NCI-H82 treated with DMSO at 0.1 percent for 48 hours (cell line): ENCODE data around the gene DUSP28.
"Not testable (repeated sequence)": the region's sequence is repeated elsewhere in the genome, so short reads cannot be mapped to it uniquely, and the experiment has no call there.

Source experiments
- DNase-seq: peaks from one replicate; lab custom pipeline; 2025; ENCODE audit not compliant: unreplicated experiment; lab: John Stamatoyannopoulos, UW

The DUSP28 gene

DNA sequence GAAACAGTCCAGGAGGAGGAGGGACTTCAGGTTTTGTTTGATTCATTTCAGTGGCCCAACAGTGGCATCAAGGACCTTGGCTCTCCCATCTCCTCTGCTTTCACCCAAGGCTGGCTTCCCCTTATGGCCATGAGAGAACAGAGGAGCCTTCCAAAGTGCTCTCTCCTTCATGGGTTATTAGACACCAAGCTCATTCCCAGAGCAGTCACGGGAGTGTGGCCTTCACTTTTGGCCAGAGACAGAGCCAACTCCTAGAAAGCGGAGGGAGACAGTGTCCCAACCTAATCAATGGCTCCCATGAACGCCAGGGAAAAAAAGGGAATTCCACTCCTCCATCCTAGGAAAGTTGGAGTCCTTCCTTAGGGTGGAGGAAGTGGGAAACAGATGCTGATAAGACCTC is 871 bp upstream of the DUSP28 start:
- DNase-seq, result no peak

DNA sequence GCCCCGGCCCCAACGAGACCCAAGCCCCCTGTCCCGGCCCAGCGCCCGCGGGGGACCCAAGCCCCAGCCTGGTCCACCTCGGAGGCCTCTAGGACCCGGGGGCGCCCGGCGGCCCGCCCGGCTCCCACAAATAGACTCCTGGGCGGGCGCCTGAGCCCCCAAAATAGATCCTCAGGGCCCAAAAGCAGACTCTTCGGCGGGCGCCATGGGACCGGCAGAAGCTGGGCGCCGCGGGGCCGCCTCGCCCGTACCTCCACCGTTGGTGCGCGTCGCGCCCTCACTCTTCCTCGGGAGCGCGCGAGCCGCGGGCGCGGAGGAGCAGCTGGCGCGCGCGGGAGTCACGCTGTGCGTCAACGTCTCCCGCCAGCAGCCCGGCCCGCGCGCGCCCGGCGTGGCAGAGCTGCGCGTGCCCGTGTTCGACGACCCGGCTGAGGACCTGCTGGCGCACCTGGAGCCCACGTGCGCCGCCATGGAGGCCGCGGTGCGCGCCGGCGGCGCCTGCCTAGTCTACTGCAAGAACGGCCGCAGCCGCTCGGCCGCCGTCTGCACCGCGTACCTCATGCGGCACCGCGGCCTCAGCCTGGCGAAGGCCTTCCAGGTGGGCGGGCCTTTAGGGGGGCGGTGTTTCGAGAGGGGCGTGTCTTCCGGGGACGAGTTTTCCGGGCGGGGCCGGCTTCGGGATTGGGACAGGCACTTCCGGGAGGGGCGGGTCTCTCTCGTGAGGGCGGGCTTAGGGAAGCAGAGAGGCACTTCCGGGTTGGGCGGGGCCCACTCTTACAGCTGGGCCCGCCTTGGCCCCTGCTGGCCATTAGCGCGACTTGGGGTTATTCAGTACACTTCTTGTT is 545 bp downstream of the DUSP28 start:
- DNase-seq, result peak; percentile 96

DNA sequence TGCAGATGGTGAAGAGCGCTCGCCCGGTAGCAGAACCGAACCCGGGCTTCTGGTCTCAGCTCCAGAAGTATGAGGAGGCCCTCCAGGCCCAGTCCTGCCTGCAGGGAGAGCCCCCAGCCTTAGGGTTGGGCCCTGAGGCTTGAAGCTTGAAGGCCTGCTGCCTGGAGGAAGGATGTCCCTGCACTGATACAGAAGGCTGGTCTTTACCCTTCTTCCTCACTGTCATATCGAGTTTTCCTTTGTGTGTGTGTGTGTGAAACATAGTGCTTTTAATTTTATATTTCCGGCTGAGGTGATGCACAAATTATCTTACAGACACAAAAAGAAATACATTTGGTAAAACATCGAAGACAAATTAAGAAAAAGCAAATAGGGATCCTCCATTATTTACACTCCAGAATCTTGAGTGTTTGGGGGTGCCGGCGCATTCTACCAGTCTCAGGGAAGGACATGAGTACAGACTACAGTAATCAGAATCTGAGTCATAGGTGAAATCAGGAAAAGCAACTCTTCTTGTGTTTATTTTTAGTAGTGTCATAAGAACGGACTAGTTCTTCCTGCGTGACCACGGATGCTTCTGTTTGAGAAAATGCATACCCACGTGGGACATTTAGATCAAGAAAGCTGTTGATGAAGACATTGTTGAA is 1.3 kb downstream of the DUSP28 start:
- DNase-seq, result no peak

DNA sequence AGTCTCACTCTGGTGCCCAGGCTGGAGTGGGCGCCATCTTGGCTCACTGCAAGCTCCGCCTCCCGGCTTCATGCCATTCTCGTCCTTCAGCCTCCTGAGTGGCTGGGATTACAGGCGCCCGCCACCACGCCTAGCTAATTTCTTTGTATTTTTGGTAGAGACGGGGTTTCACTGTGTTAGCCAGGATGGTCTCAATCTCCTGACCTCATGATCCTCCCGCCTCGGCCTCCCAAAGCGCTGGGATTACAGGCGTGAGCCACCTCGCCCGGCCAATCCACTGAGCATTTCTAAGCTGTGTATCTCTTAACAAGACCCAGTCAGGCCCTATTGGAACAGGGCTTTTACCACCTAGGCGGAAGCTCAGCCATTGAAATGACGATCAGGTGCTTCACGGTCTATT is 3.1 kb downstream of the DUSP28 start:
- not testable (repeated sequence) for DNase-seq

DNA sequence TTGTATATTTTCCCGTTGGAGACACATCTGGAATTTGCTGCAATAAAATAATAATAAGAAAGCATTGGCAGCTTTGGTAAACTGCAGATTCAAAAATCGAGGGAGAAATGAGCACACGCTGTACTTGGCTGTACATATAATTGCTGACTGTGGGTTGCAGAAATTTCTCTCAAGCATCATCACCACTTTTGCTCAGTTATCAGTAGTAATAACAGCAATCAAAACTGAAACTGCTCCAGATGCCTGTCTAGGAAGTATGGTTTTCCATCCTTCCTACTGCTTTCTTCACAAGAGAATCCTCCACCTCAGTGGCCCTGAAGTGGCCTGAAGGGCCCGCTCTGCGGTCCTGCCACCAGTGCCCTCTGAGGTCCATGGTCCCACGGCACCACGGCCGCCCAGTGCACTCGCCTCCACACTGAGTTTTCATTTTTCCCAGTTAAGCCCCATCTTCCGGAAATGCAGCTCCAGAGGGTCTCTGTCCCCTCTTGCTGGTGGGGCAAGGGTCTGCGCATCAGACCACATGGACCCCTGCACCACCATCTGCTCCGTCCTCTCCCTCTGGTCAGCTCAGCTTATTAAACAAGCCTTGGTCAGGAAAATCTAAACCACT is 3.9 kb downstream of the DUSP28 start:
- DNase-seq, result no peak

DNA sequence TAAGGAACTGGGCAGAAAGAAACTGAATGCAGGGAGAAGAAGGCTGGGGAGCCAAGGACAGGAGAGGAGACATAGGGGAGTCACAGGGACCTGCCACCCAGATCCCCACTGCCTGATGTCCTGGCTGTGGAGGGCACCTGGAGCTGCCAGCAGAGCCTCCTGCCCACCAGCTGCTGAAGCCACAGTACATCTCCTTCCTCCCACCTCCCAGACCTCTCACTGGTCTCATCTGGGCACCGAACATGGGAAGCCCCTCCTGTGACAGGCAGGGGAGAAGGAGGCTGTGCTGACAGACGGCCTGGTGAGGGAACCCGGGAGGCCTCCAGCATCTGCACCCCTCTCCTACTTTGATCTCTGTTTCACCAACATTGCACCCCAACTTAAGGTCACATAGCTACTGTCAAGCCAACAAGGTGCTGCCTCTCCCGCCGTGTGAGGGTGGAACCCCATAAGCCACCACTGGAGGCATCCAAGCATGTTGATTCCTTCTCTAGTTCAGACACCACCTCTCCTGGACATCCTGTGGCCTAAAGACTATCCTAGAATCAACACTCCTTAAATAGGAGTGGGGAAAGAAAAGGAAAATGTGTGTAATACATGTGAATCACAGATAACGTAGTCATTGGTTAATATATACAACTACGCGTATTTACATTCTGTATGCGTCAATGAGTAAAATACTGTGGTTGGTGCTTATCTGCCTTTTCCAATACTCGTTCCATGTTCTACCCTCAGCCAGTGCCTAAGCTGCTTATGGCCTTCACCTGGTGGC is 4.6 kb downstream of the DUSP28 start:
- DNase-seq, result no peak

DNA sequence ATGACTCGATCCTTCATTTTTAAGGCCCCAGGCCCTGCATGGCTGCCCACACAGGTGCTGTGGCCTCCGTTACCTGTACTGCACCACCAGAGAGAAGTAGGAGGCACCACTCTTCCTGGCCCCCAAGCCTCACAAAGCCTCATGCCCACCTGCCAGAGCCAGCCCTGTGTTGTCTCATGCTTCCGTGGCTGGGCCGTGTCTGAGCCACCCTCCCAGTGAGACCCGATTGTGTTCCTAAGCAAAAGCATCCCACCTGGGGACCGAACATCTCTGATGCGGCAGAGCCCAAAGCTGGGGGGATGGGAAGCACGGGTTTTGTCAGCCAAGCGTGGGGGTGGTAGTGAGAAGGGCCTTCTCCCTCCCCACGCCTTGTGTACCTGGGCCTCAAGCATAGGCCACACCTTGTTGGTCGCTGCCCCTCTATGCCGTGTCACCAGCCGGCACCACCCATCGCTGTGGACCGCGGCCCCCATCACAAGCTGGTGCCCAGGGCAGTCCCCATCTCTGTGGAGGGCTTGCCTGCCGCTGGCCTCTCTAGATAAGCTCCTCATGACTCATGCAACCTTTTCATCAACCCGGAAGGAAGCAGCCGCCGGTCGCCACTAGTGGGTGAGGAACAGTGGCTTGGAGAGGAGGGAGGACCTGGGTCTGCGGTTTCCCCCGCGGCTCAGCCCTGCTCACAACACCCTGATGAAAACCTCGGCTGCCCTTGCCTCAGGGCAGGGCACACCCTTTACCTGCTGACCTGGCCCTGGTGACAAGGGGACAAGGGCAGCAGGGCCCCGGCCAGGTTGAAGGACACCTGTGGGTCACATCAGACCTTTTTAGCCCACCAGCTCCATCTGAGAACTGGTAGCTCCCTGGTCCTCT is 5.4 kb downstream of the DUSP28 start:
- DNase-seq, result no peak

DNA sequence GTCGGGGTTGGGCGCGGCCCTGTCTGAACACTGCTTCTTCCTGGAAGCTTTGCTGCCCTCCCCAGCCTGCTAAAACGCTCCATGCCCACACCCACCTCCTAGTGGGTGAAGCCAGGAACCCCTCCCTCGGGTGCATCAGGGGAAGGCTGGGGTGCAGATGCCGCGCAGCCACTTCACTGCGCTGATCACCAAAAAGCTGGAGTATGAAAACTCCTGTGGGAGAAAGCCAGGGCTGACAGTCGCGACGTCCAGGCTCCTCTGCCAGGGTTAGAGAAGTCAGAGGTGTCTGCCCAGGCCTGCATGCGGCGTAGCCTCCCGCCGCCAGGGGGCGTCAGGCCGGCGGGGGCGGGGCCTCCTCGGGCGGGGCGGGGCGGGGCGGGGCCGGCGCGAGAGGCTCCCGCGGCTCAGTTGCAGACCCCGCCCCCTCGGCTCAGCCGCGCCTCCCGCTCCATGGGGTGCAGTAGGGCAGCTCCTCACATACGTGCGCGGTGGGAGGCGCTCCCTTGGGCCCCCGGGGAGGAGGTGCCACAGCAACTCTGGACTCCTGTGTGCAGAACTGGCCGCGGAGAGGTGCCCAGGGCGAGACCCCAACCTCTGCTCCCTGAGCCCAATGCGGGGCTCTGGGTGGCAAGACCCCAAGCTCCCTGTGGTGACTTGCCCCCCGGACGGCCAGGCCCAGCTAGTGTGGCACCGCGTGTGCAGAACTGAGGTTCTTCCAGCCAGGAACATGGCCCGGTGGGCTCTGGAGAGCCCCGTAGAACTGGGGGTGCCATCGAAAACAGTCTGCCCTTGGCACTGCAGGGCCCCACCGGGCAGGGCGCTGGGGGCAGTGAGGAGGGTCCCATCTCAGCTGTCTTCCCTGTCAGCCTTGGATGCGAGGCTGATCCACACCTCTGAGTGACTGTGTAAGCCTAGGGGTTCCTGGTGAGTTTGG is 6.3 kb downstream of the DUSP28 start:
- DNase-seq, result peak; percentile 63

DNA sequence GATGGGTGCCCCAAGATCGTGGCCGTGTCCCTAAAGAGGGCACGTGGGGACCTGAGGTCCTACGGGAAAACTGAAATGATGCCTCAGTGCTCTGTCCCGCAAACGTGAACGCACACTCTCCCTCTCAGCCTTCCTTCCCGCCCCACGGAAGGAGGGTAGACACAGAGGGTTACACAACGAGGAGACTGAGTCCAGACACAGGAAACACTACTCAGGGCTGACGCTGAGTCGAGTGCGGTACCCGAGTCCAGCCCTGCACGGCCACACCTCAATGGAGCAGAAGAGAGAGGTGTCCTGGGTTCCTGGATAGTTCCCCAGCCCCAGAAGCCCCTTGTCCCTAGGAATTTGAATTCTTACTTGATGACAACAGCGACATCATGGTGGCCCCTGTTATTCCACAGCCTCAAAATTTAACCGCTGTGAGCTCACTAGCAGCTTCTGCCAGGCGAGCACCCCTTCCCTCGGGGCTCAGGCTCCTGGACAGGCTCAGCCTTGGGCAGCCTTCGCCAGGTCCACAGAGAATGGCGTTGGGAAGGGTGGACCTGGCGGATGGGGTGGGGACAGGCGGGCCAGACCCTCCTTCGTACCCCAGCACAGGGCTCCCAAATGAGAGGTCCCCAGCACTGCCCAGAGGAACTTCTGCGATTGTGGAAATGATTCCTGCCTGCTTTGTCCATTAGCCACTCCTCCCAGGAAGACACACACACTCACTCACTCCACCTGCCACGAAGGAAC is 7.1 kb downstream of the DUSP28 start:
- no peak for DNase-seq

DNA sequence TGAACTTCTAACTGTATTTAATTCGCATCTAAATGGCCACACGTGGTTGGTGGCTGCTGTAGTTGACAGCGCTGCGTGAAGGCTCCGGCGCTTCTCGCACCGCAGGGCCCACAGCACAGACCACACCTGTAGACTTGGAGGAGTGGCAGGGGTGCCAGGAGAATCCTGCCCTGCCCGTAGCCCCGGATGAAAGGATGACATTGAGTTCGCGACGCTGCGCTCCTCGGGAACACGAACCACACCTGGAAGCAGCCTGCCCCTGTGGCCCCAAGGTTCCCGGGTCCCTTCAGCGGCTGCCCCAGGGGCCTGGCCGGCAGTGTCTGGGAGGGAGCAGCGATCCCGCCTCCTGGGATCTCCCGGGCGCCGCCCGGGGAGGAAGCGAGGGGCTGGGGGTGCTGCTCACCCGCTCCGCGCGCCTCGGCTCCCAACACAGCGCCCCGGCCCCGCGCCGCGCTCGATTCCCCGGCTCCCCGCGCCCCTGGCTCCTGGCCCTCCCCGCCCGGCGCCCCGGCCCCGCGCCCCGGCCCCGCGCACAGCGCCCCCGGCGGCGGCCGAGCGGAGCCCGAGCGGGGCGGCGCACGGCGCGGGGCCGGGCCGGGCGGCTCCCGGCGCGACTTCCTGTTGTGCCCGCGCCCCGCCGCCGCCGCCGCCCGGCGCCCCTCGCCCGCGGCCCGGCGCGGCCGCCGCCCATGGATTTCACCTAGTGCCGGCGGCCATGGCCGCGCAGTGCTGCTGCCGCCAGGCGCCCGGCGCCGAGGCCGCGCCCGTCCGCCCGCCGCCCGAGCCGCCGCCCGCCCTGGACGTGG is 7.9 kb downstream of the DUSP28 start, which contains the start of gene RNPEPL1:
Gene RNPEPL1, plus strand, starts transcription at position 613 of the 806 bp plus-strand sequence. Its CDS starts 103 bp downstream, at position 716.
- no peak for DNase-seq

DNA sequence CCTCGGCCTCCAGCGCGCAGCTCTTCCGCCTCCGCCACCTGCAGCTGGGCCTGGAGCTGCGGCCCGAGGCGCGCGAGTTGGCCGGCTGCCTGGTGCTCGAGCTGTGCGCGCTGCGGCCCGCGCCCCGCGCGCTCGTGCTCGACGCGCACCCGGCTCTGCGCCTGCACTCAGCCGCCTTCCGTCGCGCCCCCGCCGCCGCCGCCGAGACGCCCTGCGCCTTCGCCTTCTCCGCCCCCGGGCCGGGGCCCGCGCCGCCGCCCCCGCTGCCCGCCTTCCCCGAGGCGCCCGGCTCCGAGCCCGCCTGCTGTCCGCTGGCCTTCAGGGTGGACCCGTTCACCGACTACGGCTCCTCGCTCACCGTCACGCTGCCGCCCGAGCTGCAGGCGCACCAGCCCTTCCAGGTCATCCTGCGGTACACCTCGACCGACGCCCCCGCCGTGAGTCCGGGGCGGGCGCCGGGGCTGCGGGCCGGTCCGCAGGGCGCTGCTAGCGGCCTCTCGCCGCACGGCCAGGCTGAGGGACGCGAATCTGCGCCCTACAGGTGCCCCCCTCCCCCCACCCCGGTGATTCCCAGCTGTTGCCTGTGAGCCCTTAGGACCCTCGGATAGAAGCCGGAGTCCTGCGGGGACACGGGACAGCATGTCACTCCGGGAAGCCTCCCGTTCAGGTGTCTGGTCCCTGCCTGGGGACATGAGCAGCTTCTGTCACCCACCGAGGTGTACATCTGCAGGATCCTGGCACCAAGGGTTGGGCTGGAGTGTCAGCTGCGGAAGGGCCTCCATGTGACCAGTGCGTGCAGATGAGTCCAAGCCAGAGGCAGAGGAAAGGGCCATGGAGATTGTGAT is 8.7 kb downstream of the DUSP28 start:
- DNase-seq, result no peak

DNA sequence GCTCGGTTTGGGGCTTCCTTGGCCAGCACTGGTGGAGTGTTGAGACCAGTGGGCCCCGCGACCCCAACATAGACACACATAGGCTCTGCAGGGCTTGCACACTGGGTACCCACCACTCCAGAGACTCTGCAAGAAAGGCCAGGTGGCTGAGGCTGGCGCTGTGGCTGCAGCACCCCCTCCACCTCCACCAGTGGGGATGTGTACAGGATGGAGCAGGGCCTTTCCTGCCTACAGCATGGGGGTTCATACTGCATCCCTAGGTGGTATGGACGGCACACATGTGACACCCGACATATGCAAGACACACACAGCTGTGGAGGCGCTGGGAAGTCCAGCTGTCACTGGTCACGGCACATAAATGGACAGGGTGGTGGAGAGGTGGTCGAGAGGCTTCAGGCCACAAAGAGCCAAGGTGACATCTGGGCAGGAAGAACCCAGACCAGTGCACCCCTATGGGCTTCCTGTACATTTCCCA is 9.4 kb downstream of the DUSP28 start:
- DNase-seq, result no peak

DNA sequence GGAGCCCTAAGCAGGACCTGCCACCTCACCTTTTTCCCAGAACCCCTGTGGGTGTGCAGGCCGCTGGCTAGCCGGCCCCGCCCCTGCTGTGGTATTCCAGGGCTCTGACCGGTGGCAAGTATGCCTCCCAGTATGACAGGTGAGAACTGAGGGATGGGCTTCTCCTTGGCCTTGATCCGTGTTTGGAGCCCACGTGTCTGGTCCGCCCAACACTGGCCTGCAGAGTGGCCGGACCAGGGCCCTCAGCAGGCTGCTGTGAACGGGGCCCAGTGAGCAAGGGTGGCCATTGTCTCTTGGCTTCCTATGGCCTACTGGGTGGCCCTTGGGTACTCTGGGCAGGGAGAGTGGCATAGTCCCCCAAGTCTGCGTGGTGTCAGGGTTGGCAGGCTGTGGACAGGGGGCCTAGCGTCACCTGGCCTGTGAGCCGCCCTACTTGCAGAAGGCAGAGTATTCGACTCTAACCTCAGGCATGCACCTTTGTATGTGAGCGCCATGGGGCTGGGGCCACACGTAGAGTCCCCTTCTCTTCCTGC is 9.9 kb downstream of the DUSP28 start:
- no peak for DNase-seq

DNA sequence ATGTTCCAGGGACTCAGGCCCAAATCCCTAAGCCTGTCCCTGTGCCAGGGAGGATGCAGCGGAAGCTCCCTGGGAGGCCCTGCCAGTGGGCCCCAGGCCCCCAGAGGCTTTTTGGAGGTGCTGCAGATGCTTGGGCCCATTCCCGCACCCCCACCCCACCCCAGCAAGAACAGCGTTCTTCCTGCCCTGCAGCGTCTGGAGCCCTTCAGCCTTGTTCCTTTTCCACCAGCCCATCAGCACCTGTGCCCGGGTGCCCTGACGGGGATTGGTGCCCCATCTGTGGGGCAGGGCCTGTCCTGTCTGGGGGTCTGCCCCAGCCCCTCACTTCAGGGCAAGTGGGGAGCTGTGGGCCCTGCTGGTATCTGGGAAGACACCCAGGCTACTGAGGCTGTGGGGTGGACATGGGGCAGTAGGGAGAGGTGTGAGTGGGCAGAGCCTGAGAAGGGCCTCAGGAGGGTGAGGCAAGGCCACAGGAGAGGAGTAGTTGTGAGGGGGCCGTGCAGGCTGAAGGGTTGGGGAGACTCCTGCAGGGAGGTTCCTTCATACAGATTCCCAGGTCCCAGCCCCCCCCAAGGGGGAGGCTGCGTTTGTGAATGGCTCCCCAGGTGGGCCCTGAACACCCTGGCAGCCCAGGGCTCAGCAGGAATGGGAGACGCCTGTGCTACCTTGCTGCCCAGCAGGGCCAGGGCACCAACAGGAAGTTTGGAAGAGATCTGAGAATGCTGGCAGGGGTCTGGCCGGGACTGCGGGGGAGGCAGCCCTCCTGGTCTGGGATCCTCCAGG is 10.6 kb downstream of the DUSP28 start:
- DNase-seq, result no peak

DNA sequence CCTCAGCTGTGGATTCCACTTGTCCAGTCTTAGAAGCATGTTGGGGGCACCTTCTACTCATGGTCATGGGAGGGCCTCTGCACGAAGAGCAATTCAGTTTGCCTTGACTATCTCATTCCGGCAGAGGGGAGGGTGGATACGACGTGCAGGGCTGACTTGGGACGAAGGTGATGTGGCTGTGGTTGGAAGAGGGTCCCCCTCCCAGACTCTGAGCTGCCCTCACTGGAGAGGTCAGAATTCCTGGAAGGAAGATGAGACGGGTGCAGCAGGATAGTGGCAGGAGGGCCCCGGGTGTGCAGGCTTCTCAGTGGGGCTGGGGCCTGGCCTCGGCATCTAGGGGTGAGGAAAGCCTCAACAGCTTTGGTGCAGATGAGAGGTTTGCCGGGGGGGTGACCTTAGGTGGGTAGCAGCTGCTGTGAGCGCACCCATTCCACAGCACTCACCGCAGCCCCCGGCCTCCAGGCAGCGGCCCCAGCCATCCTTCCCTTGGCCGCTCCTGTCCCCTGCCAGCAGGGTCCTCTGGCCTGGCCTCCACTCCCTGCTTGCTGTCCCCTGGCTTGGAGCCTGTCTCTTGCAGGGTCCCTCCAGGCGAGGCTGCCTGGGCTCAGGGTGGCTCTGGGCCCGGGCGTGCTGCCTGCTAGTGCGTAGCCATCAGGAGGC is 11.3 kb downstream of the DUSP28 start:
- DNase-seq, result no peak
